ENCODE measurements around the gene PHF21A. TPM values are rescaled to one million over a fixed set of nuclear protein-coding genes. Genes with fewer than 3 reads are reported as not detected.
A peak's percentile ranks its signal among the peaks of the same experiment; 100 is the strongest.
"Not testable (repeated sequence)": the region's sequence is repeated elsewhere in the genome, so short reads cannot be mapped to it uniquely, and the experiment has no call there.

Gene PHF21A
- total and polyA plus RNA-seq, 2 of the 13 experiments (the other 11 are each of a cell fraction or from before 2014, with no cell fraction given) = 4.1 to 34.6 TPM

- TF ChIP-seq NONO (IDR thresholded peaks at IDR 0.05) = not testable (repeated sequence)
- TF ChIP-seq NONO (CRISPR knock-in tag; conservative IDR thresholded peaks at IDR 0.05) (0 out of 2 replicates have a peak, but pooled peaks have one; percentile 30), ZFX (CRISPR knock-in tag; IDR thresholded peaks at IDR 0.05; ENCODE audit: low read depth) (peak; percentile 56; the same call in 1 of the 2 replicates)
Measured at GRCh38 chr11:45900175-45900800, 221.0 kb downstream of the PHF21A start (continued).

- H3K27ac ChIP-seq (ENCODE audit: extremely low read length, insufficient read depth, low read length) = no peak overlapping the region
- peaks cover 46% of the 10 kb centered on the region for H3K4me1 ChIP-seq (ENCODE audit: insufficient read depth, low read length)
- H3K4me2 ChIP-seq (ENCODE audit: low read depth, low read length) = peak overlapping the region; percentile 63
- no peaks in the 10 kb centered on the region for H3K9me3 ChIP-seq (ENCODE audit: low read length)
- ChIA-PET POLR2A (interaction anchor here (0.8 to 1.9 kb wide), 2 partner anchors 10 to 18 kb away, joined by 3 to 8 read pairs; partner anchors contain the start of gene PEX16), CTCF (ENCODE audit: low intra/inter-chr PET ratio, low total read pairs) (no interaction called here)
- peak overlapping the region; percentile 35 to 71 (median 60); a peak in 5 of 6 replicates for H3K4me3 ChIP-seq (replicated peaks in 1 of 3; ENCODE audit: insufficient read depth in 1 of 3, low read depth in 2 of 3, low read length in 3 of 3)
- ATAC-seq (peak; percentile 57), FAIRE-seq (no peak), DNase-seq (ENCODE audit: low spot score) (peak; percentile 69)
- no peaks in the 10 kb centered on the region for H3K36me3 ChIP-seq (replicated peaks in 1 of 2; ENCODE audit: control insufficient read depth in 1 of 2, insufficient read depth in 2 of 2, low read length in 2 of 2)
- H2AFZ ChIP-seq (ENCODE audit: low read length) = no peak overlapping the region
- H3K27me3 ChIP-seq (ENCODE audit: control insufficient read depth in 1 of 2, insufficient read depth in 2 of 2, low read length in 2 of 2) = peaks cover 0 to 21% of the 10 kb centered on the region in 2 experiments; a peak in 1 of 5 replicates
- no peaks in the 10 kb centered on the region for H3K79me2 ChIP-seq (ENCODE audit: insufficient read depth, low read length)
- in situ Hi-C loops (cut with HindIII; ENCODE audit: extremely low pct_ligation_motif_present, low pct_unique_long_range_greater_than_20kb) (no loop called here), intact Hi-C loops (cut with micrococcal nuclease; ENCODE audit: unreplicated experiment) (no loop called here)
- BruUV-seq (replicated peaks) = no TSS peak
- 16% methylated on average over 13 of the region's 62 CpGs for WGBS (ENCODE audit: low lambda C conversion rate)
- H4K20me1 ChIP-seq (ENCODE audit: insufficient read depth, low read length) = no peaks in the 10 kb centered on the region
- peak overlapping the region; percentile 54; the same call in 1 of the 2 replicates for H3K9ac ChIP-seq (ENCODE audit: insufficient read depth, low read depth, low read length)
- TF ChIP-seq ZNF224 (CRISPR knock-in tag; IDR thresholded peaks at IDR 0.05) = no peak
- TF ChIP-seq, protein P1, sequence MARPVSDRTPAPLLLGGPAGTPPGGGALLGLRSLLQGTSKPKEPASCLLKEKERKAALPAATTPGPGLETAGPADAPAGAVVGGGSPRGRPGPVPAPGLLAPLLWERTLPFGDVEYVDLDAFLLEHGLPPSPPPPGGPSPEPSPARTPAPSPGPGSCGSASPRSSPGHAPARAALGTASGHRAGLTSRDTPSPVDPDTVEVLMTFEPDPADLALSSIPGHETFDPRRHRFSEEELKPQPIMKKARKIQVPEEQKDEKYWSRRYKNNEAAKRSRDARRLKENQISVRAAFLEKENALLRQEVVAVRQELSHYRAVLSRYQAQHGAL (CRISPR knock-in tag; IDR thresholded peaks at IDR 0.05; ENCODE audit: not compliant biosample characterization) = no peak
- TF ChIP-seq MYC (CRISPR knock-in tag; IDR thresholded peaks at IDR 0.05; ENCODE audit: borderline replicate concordance) = 0 out of 2 replicates have a peak, but pooled peaks have one; percentile 11
- TF ChIP-seq SCMH1 (CRISPR knock-in tag; IDR thresholded peaks at IDR 0.05; ENCODE audit: borderline replicate concordance) = no peak
- no peak for TF ChIP-seq GATAD2A (CRISPR knock-in tag; IDR thresholded peaks at IDR 0.05)
- TF ChIP-seq, protein P2, sequence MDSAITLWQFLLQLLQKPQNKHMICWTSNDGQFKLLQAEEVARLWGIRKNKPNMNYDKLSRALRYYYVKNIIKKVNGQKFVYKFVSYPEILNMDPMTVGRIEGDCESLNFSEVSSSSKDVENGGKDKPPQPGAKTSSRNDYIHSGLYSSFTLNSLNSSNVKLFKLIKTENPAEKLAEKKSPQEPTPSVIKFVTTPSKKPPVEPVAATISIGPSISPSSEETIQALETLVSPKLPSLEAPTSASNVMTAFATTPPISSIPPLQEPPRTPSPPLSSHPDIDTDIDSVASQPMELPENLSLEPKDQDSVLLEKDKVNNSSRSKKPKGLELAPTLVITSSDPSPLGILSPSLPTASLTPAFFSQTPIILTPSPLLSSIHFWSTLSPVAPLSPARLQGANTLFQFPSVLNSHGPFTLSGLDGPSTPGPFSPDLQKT (CRISPR knock-in tag; IDR thresholded peaks at IDR 0.05; ENCODE audit: borderline replicate concordance) = no peak
- no peak for TF ChIP-seq TERF1 (CRISPR knock-in tag; IDR thresholded peaks at IDR 0.05)
- peak; percentile 22; the same call in 1 of the 2 replicates for TF ChIP-seq MAX (IDR thresholded peaks at IDR 0.05)
- no peak for TF ChIP-seq GATA4 (IDR thresholded peaks at IDR 0.05; ENCODE audit: borderline replicate concordance, low read depth)
- no peak for TF ChIP-seq SYNCRIP (IDR thresholded peaks at IDR 0.05; ENCODE audit: insufficient read depth, low read depth, low read length)
- TF ChIP-seq ZNF329 (CRISPR knock-in tag; IDR thresholded peaks at IDR 0.05; ENCODE audit: low read depth) = no peak
- TF ChIP-seq ZBTB38 (CRISPR knock-in tag; IDR thresholded peaks at IDR 0.05) = no peak
- TF ChIP-seq HNF4A (CRISPR knock-in tag; IDR thresholded peaks at IDR 0.05) = no peak
- no peak for TF ChIP-seq NFRKB (IDR thresholded peaks at IDR 0.05)
- TF ChIP-seq, protein P3, sequence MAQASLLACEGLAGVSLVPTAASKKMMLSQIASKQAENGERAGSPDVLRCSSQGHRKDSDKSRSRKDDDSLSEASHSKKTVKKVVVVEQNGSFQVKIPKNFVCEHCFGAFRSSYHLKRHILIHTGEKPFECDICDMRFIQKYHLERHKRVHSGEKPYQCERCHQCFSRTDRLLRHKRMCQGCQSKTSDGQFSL (CRISPR knock-in tag; IDR thresholded peaks at IDR 0.05) = no peak
- TF ChIP-seq EZH2 (conservative IDR thresholded peaks at IDR 0.05; ENCODE audit: low read depth, low read length) = no peak
Measured at GRCh38 chr11:45899448-45900174, 221.6 kb downstream of the PHF21A start.
